Heart left ventricle (tissue), 16 donors: ENCODE measurements around the gene F11R. TPM values are rescaled to one million over a fixed set of nuclear protein-coding genes. Genes with fewer than 3 reads are reported as not detected.

Source experiments
- ATAC-seq, 4 donors: fragments of 200-7000 bp; cut with Tn5 transposase; one replicate each; pipeline ENCODE4 v1.9.1; 2020 to 2022; ENCODE audit warnings: moderate library complexity in 4 of 4, mild to moderate bottlenecking in 3 of 4, moderate number of reproducible peaks in 1 of 4
- DNase-seq, 5 donors: peaks; one replicate each; pipeline ENCODE4 v3.0.0-alpha.2; 2020
- H3K27ac ChIP-seq, 12 donors: fragments of 200-600 bp; sonication (generic) in 4 of 12; one replicate each; pipeline versions ENCODE4 v1.5.0 to v1.8.0; 2016 to 2022; ENCODE audit warnings: mild to moderate bottlenecking in 2 of 12
- H3K27me3 ChIP-seq, 9 donors: fragments of 200-600 bp; sonication (generic) in 2 of 9; one replicate each; pipeline versions ENCODE4 v1.5.1 to v1.8.0; 2016 to 2022; ENCODE audit warnings: mild to moderate bottlenecking in 3 of 9
- H3K36me3 ChIP-seq, 9 donors: fragments of 200-600 bp; sonication (generic) in 2 of 9; one replicate each; pipeline versions ENCODE4 v1.5.0 to v1.8.0; 2018 to 2022; ENCODE audit warnings: mild to moderate bottlenecking in 2 of 9
- H3K4me1 ChIP-seq, 12 donors: fragments of 200-600 bp; sonication (generic) in 4 of 12; one replicate each; pipeline versions ENCODE4 v1.5.0 to v1.8.0; 2016 to 2022; ENCODE audit warnings: mild to moderate bottlenecking in 3 of 12
- H3K4me3 ChIP-seq, 12 donors: fragments of 200-600 bp; sonication (generic) in 4 of 12; one replicate each; pipeline versions ENCODE4 v1.5.0 to v1.8.0; 2017 to 2022; ENCODE audit warnings: mild to moderate bottlenecking in 9 of 12, moderate library complexity in 4 of 12
- H3K9me3 ChIP-seq, 12 donors: fragments of 200-600 bp; sonication (generic) in 4 of 12; one replicate each; pipeline versions ENCODE4 v1.5.0 to v1.8.0; 2016 to 2022; ENCODE audit warnings: mild to moderate bottlenecking in 1 of 12
- CTCF ChIP-seq, 12 donors: fragments of 200-600 bp; sonication (generic) in 4 of 12; IDR thresholded peaks; one replicate each; pipeline versions ENCODE4 v1.5.0 to v1.8.0; 2018 to 2022; ENCODE audit warnings: antibody characterized with exemption in 12 of 12, mild to moderate bottlenecking in 5 of 12
- POLR2A ChIP-seq, 2 donors: fragments of 450-650 bp; IDR thresholded peaks; one replicate each; pipeline ENCODE4 v1.6.1; 2017; ENCODE audit warnings: antibody characterized with exemption in 2 of 2, mild to moderate bottlenecking in 2 of 2, moderate library complexity in 2 of 2
- WGBS, 4 donors: extraction: QIAGEN DNeasy Blood & Tissue Kit in 2 of 4; methylation state at CpG; one replicate each; pipeline versions ENCODE4 v1.1.5 to v1.1.7; 2013 to 2018; 5-methylcytosine and 5-hydroxymethylcytosine counted together
- intact Hi-C, 10 donors: fragments of 100-400 bp; cut with DNase I; formaldehyde crosslinking; loops; one replicate each; pipeline versions ENCODE4 v1.11.1 to v1.14.2; 2022
- polyA plus RNA-seq, 2 donors: library from polyadenylated mRNA; stranded (reverse); fragments of 200-250 nt; gene quantifications; one replicate each; pipeline ENCODE4 v1.2.3, GENCODE V29; 2013
- total RNA-seq, 9 donors: library from RNA; depleted of rRNA in 2 of 9; stranded (reverse); fragments of >200 nt in 2 of 9; fragmentation: NEBNext Ultra II Directional in 3 of 9; extraction: Animal tissue kit (Norgen Biotek cat#: 25700) in 3 of 9; gene quantifications; one replicate each; pipeline versions ENCODE4 v1.1.0 to v1.2.4, GENCODE V29; 2016 to 2023
- donor health status: ischemic (EF 13 %, LVEDD 7.1; RV severe dilation, severe dysfunction).
- donor health status: healthy with polysubstance abuse.
- donor health status: DM: no; HTN: yes; CAD: no.
- donor health status: DM: no; HTN: no; CAD: no.
- donor health status: ischemic (EF 25% LVEDD 6.9; RV normal size, moderate dysfunction).
- donor health status: ischemic (EF 25% LVEDD 5.7; RV mildly dilated, moderate dysfunction).
- donor health status: healthy.
- donor health status: DM: yes; HTN: yes; CAD: no.
- donor health status: ischemic (EF 35%, LVEDD 5.7; RV mildly dilated, moderate dysfunction).
- donor health status: nonischemic (EF 11% LVEDD 7.7; RV severe dilation, severe dysfunction).
- donor health status: DM: yes; HTN: yes; CAD: no.
- donor health status: PGD.
- donor health status: ischemic (EF 29% LVEDD 5.4; RV normal size, mild dysfunction).
- donor health status: nonischemic (EF 23%, LVEDD 6.1; RV moderate dilation, normal function).

Gene F11R
- total and polyA plus RNA-seq, 11 donors: 7.4 to 23.4 (median 10.9) TPM

GRCh38 chr1:160973491-160973890 is 47.5 kb downstream of the F11R start:
- Histone ChIP-seq H3K9me3 (no peaks in the 10 kb centered on the region), H3K4me3 (no peak overlapping the region), H3K36me3 (no peaks in the 10 kb centered on the region), H3K4me1 (no peaks in the 10 kb centered on the region), H3K27ac (no peak overlapping the region), H3K27me3 (peaks cover 0 to 15% (median 3%) of the 10 kb centered on the region in 9 donors)
- DNase-seq (no peak), ATAC-seq (no peak)
- TF ChIP-seq CTCF (IDR thresholded peaks at IDR 0.05) (no peak), POLR2A (IDR thresholded peaks at IDR 0.05) (no peak)
- intact Hi-C loops: no loop called here
- 83 to 91% (median 87%) methylated on average over 4 of the region's 4 CpGs for WGBS, 4 donors

GRCh38 chr1:160972939-160973338 is 48.0 kb downstream of the F11R start:
- Histone ChIP-seq H3K36me3 (no peaks in the 10 kb centered on the region), H3K27ac (no peak overlapping the region), H3K9me3 (no peaks in the 10 kb centered on the region), H3K4me1 (no peaks in the 10 kb centered on the region), H3K4me3 (no peak overlapping the region), H3K27me3 (peaks cover 0 to 14% (median 3%) of the 10 kb centered on the region in 9 donors)
- ATAC-seq (no peak), DNase-seq (no peak)
- TF ChIP-seq CTCF (IDR thresholded peaks at IDR 0.05): no peak
- TF ChIP-seq POLR2A (IDR thresholded peaks at IDR 0.05): no peak
- WGBS, 4 donors: 46 to 80% (median 52%) methylated on average over 3 of the region's 3 CpGs
- intact Hi-C loops: no loop called here

- no peak for TF ChIP-seq CTCF (IDR thresholded peaks at IDR 0.05)
- no peak for TF ChIP-seq POLR2A (IDR thresholded peaks at IDR 0.05)
- 34 to 47% (median 41%) methylated on average over 6 of the region's 6 CpGs for WGBS, 4 donors
- Histone ChIP-seq H3K27ac (no peak overlapping the region), H3K36me3 (no peaks in the 10 kb centered on the region), H3K4me3 (no peak overlapping the region), H3K4me1 (no peaks in the 10 kb centered on the region), H3K27me3 (peaks cover 0 to 9% (median 0%) of the 10 kb centered on the region in 9 donors), H3K9me3 (no peaks in the 10 kb centered on the region)
- DNase-seq: no peak
- ATAC-seq: no peak
- intact Hi-C loops: no loop called here
These were observed 49.3 kb downstream of the F11R start for GRCh38 chr1:160971618-160972056.

GRCh38 chr1:160963521-160963920 is 57.4 kb downstream of the F11R start:
- DNase-seq: no peak
- intact Hi-C loops: no loop called here
- Histone ChIP-seq H3K9me3 (no peaks in the 10 kb centered on the region), H3K27ac (no peak overlapping the region), H3K4me1 (no peaks in the 10 kb centered on the region), H3K36me3 (no peaks in the 10 kb centered on the region), H3K4me3 (no peak overlapping the region), H3K27me3 (no peaks in the 10 kb centered on the region)
- no peak for ATAC-seq
- 26 to 71% (median 43%) methylated on average over 4 of the region's 4 CpGs for WGBS, 4 donors
- TF ChIP-seq CTCF (IDR thresholded peaks at IDR 0.05) (no peak), POLR2A (IDR thresholded peaks at IDR 0.05) (no peak)
